Colonic mucosa (tissue), 4 donors: Measurements from ENCODE around the gene EMILIN1. TPM values are rescaled to one million over a fixed set of nuclear protein-coding genes. Genes with fewer than 3 reads are reported as not detected.

ENCODE experiments used
- DNase-seq: peaks from one replicate; pipeline ENCODE4 v3.0.0-alpha.2; 2020
- H3K27ac ChIP-seq: fragments of 200-600 bp; one replicate; pipeline ENCODE4 v1.8.0; 2021
- H3K27me3 ChIP-seq: fragments of 200-600 bp; one replicate; pipeline ENCODE4 v1.8.0; 2021
- H3K36me3 ChIP-seq: fragments of 200-600 bp; one replicate; pipeline ENCODE4 v1.8.0; 2021
- H3K4me1 ChIP-seq: fragments of 200-600 bp; one replicate; pipeline ENCODE4 v1.8.0; 2021; ENCODE audit warnings: mild to moderate bottlenecking
- H3K4me3 ChIP-seq: fragments of 200-600 bp; one replicate; pipeline ENCODE4 v1.8.0; 2021
- H3K9ac ChIP-seq, 2 donors: one replicate each; pipeline ENCODE4 v1.7.0; 2013; ENCODE audit warnings: control low read depth in 2 of 2, low read depth in 2 of 2, low read length in 2 of 2
- H3K9me3 ChIP-seq: fragments of 200-600 bp; one replicate; pipeline ENCODE4 v1.8.0; 2021
- intact Hi-C: fragments of 100-400 bp; cut with DNase I; formaldehyde crosslinking; loops from one replicate; pipeline ENCODE4 v1.14.1; 2022
- total RNA-seq, 2 donors: library from RNA; stranded (reverse); fragmentation: NEBNext Ultra II Directional in 1 of 2; extraction: Animal tissue kit (Norgen Biotek cat#: 25700) in 1 of 2; gene quantifications; one replicate each; pipeline ENCODE4 v1.2.1, GENCODE V29; 2021
- TF ChIP-seq, protein P1 (sequence below): fragments of 200-600 bp; IDR thresholded peaks from one replicate; pipeline ENCODE4 v1.8.0; 2022; ENCODE audit warnings: antibody characterized with exemption, mild to moderate bottlenecking
- donor health status: healthy.
- donor health status: DM: no; HTN: no; CAD: no.
- donor health status: DM: no; HTN: no; CAD: no.

The EMILIN1 gene
- total RNA-seq, 2 donors from 2014 or later: 20.2 to 43.0 TPM

DNA sequence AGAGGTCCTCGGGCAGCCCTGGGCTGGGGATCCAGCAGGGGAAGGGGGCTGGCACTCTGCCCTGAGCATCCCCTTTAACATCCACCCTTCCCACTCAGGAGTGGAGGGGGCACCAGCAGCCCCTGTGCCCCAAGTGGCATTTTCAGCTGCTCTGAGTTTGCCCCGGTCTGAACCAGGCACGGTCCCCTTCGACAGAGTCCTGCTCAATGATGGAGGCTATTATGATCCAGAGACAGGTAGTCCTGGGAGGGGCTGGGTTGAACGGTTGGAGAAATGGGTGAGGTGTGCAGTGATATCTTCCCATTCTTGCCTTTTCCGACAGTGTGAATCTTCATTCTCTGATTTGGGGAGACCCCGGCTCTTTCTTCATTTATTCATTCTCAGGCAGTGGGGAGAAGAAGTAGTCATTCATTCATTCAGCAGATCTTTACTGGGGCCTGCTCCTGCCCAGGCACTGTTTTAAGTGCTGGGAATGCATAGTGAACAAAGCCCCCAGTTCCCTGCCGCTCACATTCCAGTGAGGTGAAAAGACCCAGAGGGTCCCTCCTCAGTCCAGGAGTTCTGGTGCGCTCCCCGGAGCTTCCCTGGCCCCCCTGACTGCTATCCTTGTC, 6.8 kb downstream of the EMILIN1 start:
- Histone ChIP-seq H3K4me1 (peaks cover 15% of the 10 kb centered on the region), H3K36me3 (no peaks in the 10 kb centered on the region), H3K9me3 (no peaks in the 10 kb centered on the region), H3K27ac (peak overlapping the region; percentile 91), H3K9ac (peak overlapping the region; percentile 77 to 84), H3K27me3 (no peaks in the 10 kb centered on the region), H3K4me3 (peak overlapping the region; percentile 75)
- TF ChIP-seq, protein P1, sequence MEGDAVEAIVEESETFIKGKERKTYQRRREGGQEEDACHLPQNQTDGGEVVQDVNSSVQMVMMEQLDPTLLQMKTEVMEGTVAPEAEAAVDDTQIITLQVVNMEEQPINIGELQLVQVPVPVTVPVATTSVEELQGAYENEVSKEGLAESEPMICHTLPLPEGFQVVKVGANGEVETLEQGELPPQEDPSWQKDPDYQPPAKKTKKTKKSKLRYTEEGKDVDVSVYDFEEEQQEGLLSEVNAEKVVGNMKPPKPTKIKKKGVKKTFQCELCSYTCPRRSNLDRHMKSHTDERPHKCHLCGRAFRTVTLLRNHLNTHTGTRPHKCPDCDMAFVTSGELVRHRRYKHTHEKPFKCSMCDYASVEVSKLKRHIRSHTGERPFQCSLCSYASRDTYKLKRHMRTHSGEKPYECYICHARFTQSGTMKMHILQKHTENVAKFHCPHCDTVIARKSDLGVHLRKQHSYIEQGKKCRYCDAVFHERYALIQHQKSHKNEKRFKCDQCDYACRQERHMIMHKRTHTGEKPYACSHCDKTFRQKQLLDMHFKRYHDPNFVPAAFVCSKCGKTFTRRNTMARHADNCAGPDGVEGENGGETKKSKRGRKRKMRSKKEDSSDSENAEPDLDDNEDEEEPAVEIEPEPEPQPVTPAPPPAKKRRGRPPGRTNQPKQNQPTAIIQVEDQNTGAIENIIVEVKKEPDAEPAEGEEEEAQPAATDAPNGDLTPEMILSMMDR: no peak
- no peak for DNase-seq
- intact Hi-C loops: loop anchor here (2.0 to 10.0 kb wide), 2 partner anchors 50 to 122 kb away; partner anchors contain the start of gene TMEM214

DNA sequence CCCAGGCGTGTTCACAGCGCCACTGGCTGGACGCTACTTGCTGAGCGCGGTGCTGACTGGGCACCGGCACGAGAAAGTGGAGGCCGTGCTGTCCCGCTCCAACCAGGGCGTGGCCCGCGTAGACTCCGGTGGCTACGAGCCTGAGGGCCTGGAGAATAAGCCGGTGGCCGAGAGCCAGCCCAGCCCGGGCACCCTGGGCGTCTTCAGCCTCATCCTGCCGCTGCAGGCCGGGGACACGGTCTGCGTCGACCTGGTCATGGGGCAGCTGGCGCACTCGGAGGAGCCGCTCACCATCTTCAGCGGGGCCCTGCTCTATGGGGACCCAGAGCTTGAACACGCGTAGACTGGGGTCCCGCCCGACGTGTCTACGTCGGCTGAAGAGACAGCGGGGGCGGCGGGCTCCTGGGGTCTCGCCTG, 7.3 kb downstream of the EMILIN1 start:
- intact Hi-C loops: loop anchor here (2.0 to 10.0 kb wide), 2 partner anchors 51 to 123 kb away; partner anchors contain the start of gene TMEM214
- TF ChIP-seq, protein P1: peak; percentile 21
- peaks cover 15% of the 10 kb centered on the region for H3K4me1 ChIP-seq
- peak; percentile 81 for DNase-seq
- no peaks in the 10 kb centered on the region for H3K27me3 ChIP-seq
- H3K9ac ChIP-seq: peak overlapping the region; percentile 77 to 84
- H3K9me3 ChIP-seq: no peaks in the 10 kb centered on the region
- no peaks in the 10 kb centered on the region for H3K36me3 ChIP-seq
- peak overlapping the region; percentile 75 for H3K4me3 ChIP-seq
- H3K27ac ChIP-seq: peak overlapping the region; percentile 91

DNA sequence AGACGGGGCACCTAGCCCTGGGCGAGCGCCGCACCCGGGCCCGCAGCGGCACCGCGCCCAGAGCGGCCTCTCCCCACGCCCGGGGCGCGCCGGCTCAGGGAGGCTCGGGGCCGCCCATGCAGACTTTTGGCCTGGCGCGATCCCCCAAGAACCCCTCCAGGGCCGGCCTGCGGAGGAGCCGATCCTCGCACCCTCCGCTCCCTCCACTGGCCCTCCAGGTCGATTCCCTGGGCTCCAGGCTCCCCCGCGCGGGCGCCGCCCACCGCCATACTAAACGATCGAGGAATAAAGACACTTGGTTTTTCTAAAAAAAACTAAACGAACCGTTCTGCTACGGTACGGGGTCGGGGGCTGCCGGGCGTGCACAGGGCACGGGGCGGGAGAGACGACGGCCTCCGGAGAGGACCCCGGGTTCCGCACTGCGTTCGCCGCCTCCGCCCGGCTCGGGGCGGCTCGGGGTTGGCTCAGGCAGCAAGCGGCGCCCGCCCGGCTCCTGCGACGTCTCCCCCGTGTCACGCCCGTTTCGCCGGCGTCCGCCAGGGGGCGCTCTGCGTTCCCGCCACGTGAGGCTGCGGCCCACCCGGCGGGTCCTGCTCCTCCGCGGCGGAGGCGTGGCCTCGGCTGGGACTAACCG, 7.8 kb downstream of the EMILIN1 start:
- peak; percentile 96 for DNase-seq
- intact Hi-C loops: loop anchor here (10.0 kb wide), 1 partner anchor 51 kb away; the partner anchor contains the start of gene TMEM214
- Histone ChIP-seq H3K27me3 (no peaks in the 10 kb centered on the region), H3K4me3 (peak overlapping the region; percentile 75), H3K9me3 (no peaks in the 10 kb centered on the region), H3K4me1 (peaks cover 15% of the 10 kb centered on the region), H3K36me3 (no peaks in the 10 kb centered on the region), H3K9ac (peak overlapping the region; percentile 77 to 84), H3K27ac (peak overlapping the region; percentile 91)
- TF ChIP-seq, protein P1: peak; percentile 84

DNA sequence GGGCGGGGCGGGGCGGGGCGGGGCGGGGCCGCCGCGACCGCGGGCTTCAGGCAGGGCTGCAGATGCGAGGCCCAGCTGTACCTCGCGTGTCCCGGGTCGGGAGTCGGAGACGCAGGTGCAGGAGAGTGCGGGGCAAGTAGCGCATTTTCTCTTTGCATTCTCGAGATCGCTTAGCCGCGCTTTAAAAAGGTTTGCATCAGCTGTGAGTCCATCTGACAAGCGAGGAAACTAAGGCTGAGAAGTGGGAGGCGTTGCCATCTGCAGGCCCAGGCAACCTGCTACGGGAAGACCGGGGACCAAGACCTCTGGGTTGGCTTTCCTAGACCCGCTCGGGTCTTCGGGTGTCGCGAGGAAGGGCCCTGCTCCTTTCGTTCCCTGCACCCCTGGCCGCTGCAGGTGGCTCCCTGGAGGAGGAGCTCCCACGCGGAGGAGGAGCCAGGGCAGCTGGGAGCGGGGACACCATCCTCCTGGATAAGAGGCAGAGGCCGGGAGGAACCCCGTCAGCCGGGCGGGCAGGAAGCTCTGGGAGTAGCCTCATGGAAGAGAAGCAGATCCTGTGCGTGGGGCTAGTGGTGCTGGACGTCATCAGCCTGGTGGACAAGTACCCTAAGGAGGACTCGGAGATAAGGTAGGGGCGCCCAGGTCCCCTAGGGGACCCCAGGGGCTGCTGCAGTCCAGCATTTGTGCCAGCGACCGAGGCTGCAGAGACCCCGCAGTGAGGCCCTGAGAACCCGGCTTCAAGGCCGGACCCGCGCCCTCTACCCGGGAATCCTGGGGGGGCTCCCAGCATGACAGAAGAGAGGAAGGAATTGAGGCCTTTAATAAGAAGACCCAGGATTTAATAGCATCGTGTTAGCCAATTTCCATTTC, 8.5 kb downstream of the EMILIN1 start, which contains the start of gene KHK:
Gene KHK (plus strand): TSS at position 49 of the 870 bp plus-strand sequence. CDS start 488 bp downstream, at position 537.
- intact Hi-C loops: loop anchor here (10.0 kb wide), 1 partner anchor 52 kb away; the partner anchor contains the start of gene TMEM214
- H3K27me3 ChIP-seq: no peaks in the 10 kb centered on the region
- H3K9me3 ChIP-seq: no peaks in the 10 kb centered on the region
- peak within 1 kb of the TSS; percentile 77 to 84 for H3K9ac ChIP-seq
- H3K4me3 ChIP-seq: peak within 1 kb of the TSS; percentile 75
- H3K4me1 ChIP-seq: peaks cover 10% of the 10 kb centered on the region
- DNase-seq: peak; percentile 79
- peak within 1 kb of the TSS; percentile 91 for H3K27ac ChIP-seq
- no peaks in the 10 kb centered on the region for H3K36me3 ChIP-seq
- TF ChIP-seq, protein P1: peak; percentile 8

DNA sequence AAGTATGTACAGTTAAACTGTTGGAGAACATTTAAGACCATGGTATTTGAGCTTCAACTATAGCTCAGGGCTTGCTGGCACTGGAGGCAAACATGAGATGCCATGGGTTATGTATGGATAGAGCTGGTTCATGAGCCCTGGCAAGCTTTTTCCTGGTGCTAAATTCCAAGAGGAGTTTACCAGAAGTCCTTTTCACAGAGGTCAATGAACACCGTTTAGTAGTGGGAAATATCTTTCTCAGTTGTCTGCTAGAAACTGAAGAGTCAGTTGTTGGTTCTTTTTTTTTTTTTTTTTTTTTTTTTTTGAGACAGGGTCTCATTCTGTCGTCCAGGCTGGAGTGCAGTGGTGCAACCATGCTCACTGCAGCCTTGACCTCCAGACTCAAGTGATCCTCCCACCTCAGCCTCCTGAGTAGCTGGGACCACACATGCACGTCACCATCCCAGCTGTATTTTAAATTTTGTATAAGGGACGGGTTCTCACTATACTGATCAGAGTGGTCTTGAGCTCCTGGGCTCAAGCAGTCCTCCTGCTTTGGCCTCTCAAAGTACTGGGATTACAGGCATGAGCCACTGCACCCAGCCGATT, 9.5 kb downstream of the EMILIN1 start:
- peaks cover 14% of the 10 kb centered on the region for H3K4me1 ChIP-seq
- TF ChIP-seq, protein P1: no peak
- no peaks in the 10 kb centered on the region for H3K9me3 ChIP-seq
- no peak for DNase-seq
- H3K27ac ChIP-seq: no peak overlapping the region
- intact Hi-C loops: loop anchor here (10.0 kb wide), 1 partner anchor 53 kb away; the partner anchor contains the start of gene TMEM214
- no peak overlapping the region for H3K4me3 ChIP-seq
- no peaks in the 10 kb centered on the region for H3K36me3 ChIP-seq
- H3K9ac ChIP-seq: peak overlapping the region in 1 of 2 donors; percentile 53
- no peaks in the 10 kb centered on the region for H3K27me3 ChIP-seq
